H1 (cell line): ENCODE measurements around the gene NUDT6. TPM values are rescaled to one million over a fixed set of nuclear protein-coding genes. Genes with fewer than 3 reads are reported as not detected.

Source experiments
- RXRA ChIP-seq: IDR thresholded peaks from 2 replicates; pipeline ENCODE4 v1.6.1; 2011; ENCODE audit warnings: low read depth, mild to moderate bottlenecking, low read length, moderate library complexity; ENCODE audit not compliant: insufficient read depth
- SRF ChIP-seq: IDR thresholded peaks from 2 replicates; pipeline ENCODE4 v1.6.1; 2011; ENCODE audit warnings: mild to moderate bottlenecking, low read depth, low read length, moderate library complexity
- TCF12 ChIP-seq: IDR thresholded peaks from 2 replicates; pipeline ENCODE4 v1.6.1; 2011; ENCODE audit warnings: low read depth, mild to moderate bottlenecking, low read length
- polyA plus RNA-seq, 7 experiments: library from polyadenylated mRNA; depleted of rRNA in 3 of 7; stranded (reverse) in 5 of 7; unstranded in 2 of 7; fragments of >200 nt in 5 of 7; fragments of 200-250 nt in 2 of 7; gene quantifications; 1 replicate in 5 of 7; 2 replicates in 1 of 7; 4 replicates in 1 of 7; pipeline versions ENCODE4 v1.2.1 to v1.2.3, GENCODE V29; 2011 to 2013; ENCODE audit warnings: missing spikeins in 2 of 7, mixed read lengths in 2 of 7
- total RNA-seq: library from RNA; stranded (reverse); fragmentation: NEBNext Ultra II Directional; extraction: Animal tissue kit (Norgen Biotek cat#: 25700); gene quantifications from 2 replicates; pipeline ENCODE4 v1.2.1, GENCODE V29; 2021

NUDT6 gene
- total and polyA plus RNA-seq, 2 of the 8 experiments (the other 6 are each of a cell fraction or from before 2014, with no cell fraction given): 5.0 to 12.4 TPM

DNA sequence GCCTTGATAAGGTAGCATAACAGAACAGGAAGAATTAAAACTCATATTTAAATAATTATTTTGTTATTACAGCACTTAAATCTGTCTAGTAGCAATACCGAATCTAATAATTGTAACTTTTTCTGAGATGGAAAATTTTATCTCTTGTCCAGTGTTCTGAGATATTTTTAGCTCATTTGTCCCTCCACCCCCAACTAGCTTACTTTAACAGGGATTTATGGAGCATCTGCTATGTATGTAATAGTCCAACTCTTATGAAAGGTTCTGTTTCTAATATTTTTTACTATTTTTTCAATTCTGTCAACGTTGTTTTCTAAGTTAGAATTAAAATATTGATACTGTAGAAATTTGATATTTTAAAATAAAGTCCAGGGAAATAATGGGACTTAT lies 38.2 kb upstream of the NUDT6 start (continued):
- TF ChIP-seq RXRA (no peak), TCF12 (no peak), SRF (no peak)
